Measurements from ENCODE around the gene SMARCA2.

The SMARCA2 gene

GRCh38 chr9:1995084-1995483, 20.1 kb upstream of the SMARCA2 start:
- ChIA-PET CTCF (no interaction called here), POLR2A (no interaction called here)
- no peak for DNase-seq (ENCODE audit: extremely low spot score)
- TF ChIP-seq NFRKB (IDR thresholded peaks at IDR 0.05) = no peak
- TF ChIP-seq BHLHE40 (IDR thresholded peaks at IDR 0.05; ENCODE audit: borderline replicate concordance) = no peak

DNA sequence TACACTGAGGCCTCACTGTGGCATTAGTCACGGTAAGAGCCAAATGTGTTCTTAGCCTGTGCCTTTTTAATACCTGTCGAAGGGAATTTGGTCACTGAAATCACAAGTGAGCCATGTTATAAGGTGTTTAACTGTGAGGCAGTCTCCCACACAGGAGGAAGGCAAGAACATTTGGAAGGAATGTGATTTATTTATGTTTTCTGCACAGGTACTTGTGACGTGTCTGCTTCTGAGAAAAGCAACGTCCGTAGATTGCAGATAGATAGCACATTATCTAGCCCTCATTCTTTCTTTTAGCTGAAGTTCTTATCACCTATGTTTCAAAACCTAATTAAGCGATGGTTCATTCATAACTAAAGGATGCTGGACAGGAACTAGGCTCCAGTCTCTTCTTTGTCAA, 19.0 kb upstream of the SMARCA2 start:
- POLR2A ChIA-PET = no interaction called here
- TF ChIP-seq TARDBP (IDR thresholded peaks at IDR 0.05) (no peak), SP1 (IDR thresholded peaks at IDR 0.05) (no peak), FOXK2 (IDR thresholded peaks at IDR 0.05) (no peak), ELF4 (IDR thresholded peaks at IDR 0.05) (no peak), ZNF384 (IDR thresholded peaks at IDR 0.05) (no peak), BHLHE40 (IDR thresholded peaks at IDR 0.05; ENCODE audit: borderline replicate concordance) (no peak), PKNOX1 (IDR thresholded peaks at IDR 0.05) (no peak), FOXA1 (IDR thresholded peaks at IDR 0.05) (no peak), HDGF (IDR thresholded peaks at IDR 0.05; ENCODE audit: borderline replicate concordance) (no peak), FOXM1 (IDR thresholded peaks at IDR 0.05; ENCODE audit: borderline replicate concordance) (no peak), ARNT (IDR thresholded peaks at IDR 0.05) (no peak), CTBP1 (IDR thresholded peaks at IDR 0.05; ENCODE audit: borderline replicate concordance) (no peak)
- DNase-seq (ENCODE audit: extremely low spot score) = no peak
- CTCF ChIA-PET = no interaction called here

- DNase-seq (ENCODE audit: extremely low spot score) = no peak
- ChIA-PET POLR2A (no interaction called here), CTCF (no interaction called here)
- TF ChIP-seq SUZ12 (IDR thresholded peaks at IDR 0.05) (no peak), ZNF384 (IDR thresholded peaks at IDR 0.05) (no peak)
These were observed 17.5 kb upstream of the SMARCA2 start for GRCh38 chr9:1997646-1998045.

DNA sequence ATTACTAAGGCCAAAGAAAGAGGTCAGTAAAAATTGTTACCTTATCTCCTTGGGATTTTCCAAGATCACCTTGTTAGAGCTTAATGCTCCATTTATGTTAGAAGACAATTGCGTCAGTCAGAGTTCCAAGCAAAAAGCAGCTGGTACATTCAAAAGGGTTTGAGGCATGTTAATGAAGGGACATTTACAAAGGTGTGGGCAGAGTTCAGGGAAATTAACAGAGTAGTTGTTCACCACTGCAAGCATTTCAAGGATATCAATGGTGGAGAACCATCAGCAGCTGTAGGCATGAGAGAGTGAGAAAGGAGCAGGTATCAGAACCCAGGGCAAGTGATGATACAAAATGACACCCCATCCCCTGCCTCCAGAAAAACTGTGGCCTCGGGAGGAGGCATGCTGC, 17.0 kb upstream of the SMARCA2 start:
- CTCF ChIA-PET = no interaction called here
- TF ChIP-seq ZNF384 (IDR thresholded peaks at IDR 0.05) (no peak), FOXA1 (IDR thresholded peaks at IDR 0.05) (no peak), ELF4 (IDR thresholded peaks at IDR 0.05) (no peak), SUZ12 (IDR thresholded peaks at IDR 0.05) (no peak), PKNOX1 (IDR thresholded peaks at IDR 0.05) (no peak), FOXK2 (IDR thresholded peaks at IDR 0.05) (no peak), NFRKB (IDR thresholded peaks at IDR 0.05) (no peak), TARDBP (IDR thresholded peaks at IDR 0.05) (no peak), SP1 (IDR thresholded peaks at IDR 0.05) (no peak), HDGF (IDR thresholded peaks at IDR 0.05; ENCODE audit: borderline replicate concordance) (no peak), LEF1 (IDR thresholded peaks at IDR 0.05; ENCODE audit: borderline replicate concordance) (no peak), ARNT (IDR thresholded peaks at IDR 0.05) (no peak), CTBP1 (IDR thresholded peaks at IDR 0.05; ENCODE audit: borderline replicate concordance) (no peak), BHLHE40 (IDR thresholded peaks at IDR 0.05; ENCODE audit: borderline replicate concordance) (no peak), L3MBTL2 (conservative IDR thresholded peaks at IDR 0.05) (no peak)
- POLR2A ChIA-PET = no interaction called here

GRCh38 chr9:2000314-2000713, 14.8 kb upstream of the SMARCA2 start:
- ChIA-PET CTCF (no interaction called here), POLR2A (no interaction called here)
- TF ChIP-seq ELF4 (IDR thresholded peaks at IDR 0.05) (no peak), FOXA1 (IDR thresholded peaks at IDR 0.05) (no peak), BHLHE40 (IDR thresholded peaks at IDR 0.05; ENCODE audit: borderline replicate concordance) (no peak), HDGF (IDR thresholded peaks at IDR 0.05; ENCODE audit: borderline replicate concordance) (no peak), FOXM1 (IDR thresholded peaks at IDR 0.05; ENCODE audit: borderline replicate concordance) (no peak), NFRKB (IDR thresholded peaks at IDR 0.05) (no peak), ZNF384 (IDR thresholded peaks at IDR 0.05) (no peak), FOXK2 (IDR thresholded peaks at IDR 0.05) (no peak), LEF1 (IDR thresholded peaks at IDR 0.05; ENCODE audit: borderline replicate concordance) (no peak), PKNOX1 (IDR thresholded peaks at IDR 0.05) (no peak), SP1 (IDR thresholded peaks at IDR 0.05) (no peak), TARDBP (IDR thresholded peaks at IDR 0.05) (no peak), SUZ12 (IDR thresholded peaks at IDR 0.05) (no peak)
- no peak for DNase-seq (ENCODE audit: extremely low spot score)

More for the DNA sequence above, 17.0 kb upstream of the SMARCA2 start:
- no peak for DNase-seq (ENCODE audit: extremely low spot score)

DNA sequence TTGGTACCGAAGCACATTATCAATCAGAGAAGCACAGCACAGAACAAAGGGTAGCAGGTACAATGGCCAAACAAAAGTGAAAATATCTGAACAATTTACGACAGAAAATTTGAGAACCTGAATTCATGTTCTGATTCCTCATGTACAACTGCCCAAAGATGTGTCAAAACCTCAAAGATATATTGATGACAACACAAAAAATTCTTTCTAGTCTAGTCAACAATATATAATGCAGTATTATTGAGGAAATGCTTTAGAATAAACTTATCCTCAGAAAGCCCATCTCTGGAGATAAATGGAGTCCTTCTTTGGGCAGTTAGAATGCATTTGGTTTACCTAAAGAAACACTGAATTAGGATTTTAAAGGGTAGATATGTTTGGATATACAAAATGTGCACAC, 6.8 kb upstream of the SMARCA2 start:
- CTCF ChIA-PET = no interaction called here
- POLR2A ChIA-PET = no interaction called here
- TF ChIP-seq ARNT (IDR thresholded peaks at IDR 0.05) (no peak), SP1 (IDR thresholded peaks at IDR 0.05) (no peak), ZNF384 (IDR thresholded peaks at IDR 0.05) (no peak), FOXM1 (IDR thresholded peaks at IDR 0.05; ENCODE audit: borderline replicate concordance) (no peak), NFRKB (IDR thresholded peaks at IDR 0.05) (no peak), FOXA1 (IDR thresholded peaks at IDR 0.05) (no peak), BHLHE40 (IDR thresholded peaks at IDR 0.05; ENCODE audit: borderline replicate concordance) (no peak), ELF4 (IDR thresholded peaks at IDR 0.05) (no peak), FOXK2 (IDR thresholded peaks at IDR 0.05) (no peak), TARDBP (IDR thresholded peaks at IDR 0.05) (no peak), L3MBTL2 (conservative IDR thresholded peaks at IDR 0.05) (no peak), CTBP1 (IDR thresholded peaks at IDR 0.05; ENCODE audit: borderline replicate concordance) (no peak), PKNOX1 (IDR thresholded peaks at IDR 0.05) (no peak), LEF1 (IDR thresholded peaks at IDR 0.05; ENCODE audit: borderline replicate concordance) (no peak), SUZ12 (IDR thresholded peaks at IDR 0.05) (no peak), HDGF (IDR thresholded peaks at IDR 0.05; ENCODE audit: borderline replicate concordance) (no peak)
- no peak for DNase-seq (ENCODE audit: extremely low spot score)

All from HEK293T (cell line).